ENCODE results near the gene ANTXR1.

GRCh38 chr2:69013142-69013839 is at the start of gene ANTXR1:
- TF ChIP-seq EZH2 (IDR thresholded peaks at IDR 0.05; ENCODE audit: borderline replicate concordance, low read depth, low read length, poor library complexity, severe bottlenecking) = no peak
- TF ChIP-seq CTCF (conservative IDR thresholded peaks at IDR 0.05; ENCODE audit: low read depth, low read length) = 0 out of 2 replicates have a peak, but pooled peaks have one; percentile 1

Data from A673 (cell line).